Astrocyte of the hippocampus (primary cell): Measurements from ENCODE around the gene IHH.

Experiments used
- DNase-seq: peaks from one replicate; pipeline ENCODE4 v3.0.0; 2011; ENCODE audit warnings: low read depth, low spot score

Gene IHH

GRCh38 chr2:219060821-219061791, at the start of gene IHH:
TSS of gene IHH (minus strand) at chr2:219060921. CDS start at chr2:219060467, 454 bp downstream.
- DNase-seq, result peak; percentile 38

DNA sequence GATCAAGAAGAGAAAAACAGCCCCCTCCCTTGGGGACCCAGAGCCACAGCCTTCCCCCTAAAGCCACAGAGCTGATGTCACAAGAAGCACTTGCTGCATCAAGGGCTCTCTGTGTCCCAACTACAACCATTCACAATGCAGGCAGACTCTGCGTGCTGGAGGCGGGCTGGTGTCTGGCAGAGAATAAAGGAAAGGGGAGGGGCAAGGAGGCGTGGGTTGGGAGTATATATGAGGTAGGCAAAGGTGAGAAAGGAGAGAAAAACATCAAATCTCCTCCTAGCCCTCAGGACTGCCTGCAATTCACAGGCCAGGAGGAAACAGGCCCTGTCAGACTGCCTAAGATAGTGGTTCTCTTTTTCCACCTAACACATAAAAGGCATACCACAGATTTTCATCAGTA, 48.8 kb upstream of the IHH start:
- no peak for DNase-seq

- DNase-seq, result no peak
Observed at GRCh38 chr2:219107758-219108157, 47.0 kb upstream of the IHH start.

DNA sequence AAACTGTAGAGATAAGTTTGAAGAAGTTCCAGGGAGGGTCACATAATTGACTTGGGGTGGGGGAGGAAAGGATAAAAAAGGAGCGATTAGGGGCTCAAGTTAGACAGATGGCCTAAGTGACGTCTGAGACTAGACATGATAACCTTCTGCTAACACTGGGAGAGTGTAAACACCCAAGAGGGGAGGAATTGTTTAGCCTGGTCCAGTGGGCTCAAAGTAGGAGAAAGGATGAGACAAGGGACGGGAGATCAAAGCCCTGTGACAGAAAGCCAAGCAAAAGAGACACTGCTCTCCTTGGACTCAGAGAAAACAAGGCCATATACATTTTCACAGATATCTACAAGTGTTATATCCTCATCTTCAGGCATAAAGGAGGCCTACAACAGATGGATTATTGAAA, 45.5 kb upstream of the IHH start:
- no peak for DNase-seq

GRCh38 chr2:219104107-219105035, 43.6 kb upstream of the IHH start:
- peak; percentile 58 for DNase-seq

DNA sequence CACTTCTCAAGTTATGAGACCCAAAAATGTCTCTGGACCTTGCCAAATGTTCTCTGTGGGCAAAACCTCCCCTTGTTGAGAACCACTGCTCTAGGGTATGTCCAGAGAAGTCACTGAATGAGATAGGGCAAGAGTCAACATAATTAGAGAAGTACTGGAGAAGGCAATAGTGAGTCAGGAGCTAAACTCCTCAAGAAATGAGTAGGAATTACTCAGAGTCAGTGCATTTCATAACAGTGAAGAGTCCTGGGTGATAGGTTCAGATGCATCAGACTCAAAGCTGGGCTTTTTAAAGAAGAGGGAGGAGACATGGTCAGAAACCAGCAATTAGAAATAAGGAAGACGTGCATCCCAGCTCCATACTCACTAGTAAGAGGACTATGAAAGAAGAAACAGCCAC, 38.6 kb upstream of the IHH start:
- no peak for DNase-seq

GRCh38 chr2:219095406-219095935, 34.8 kb upstream of the IHH start:
- no peak for DNase-seq

GRCh38 chr2:219094171-219094570, 33.5 kb upstream of the IHH start:
- no peak for DNase-seq

DNA sequence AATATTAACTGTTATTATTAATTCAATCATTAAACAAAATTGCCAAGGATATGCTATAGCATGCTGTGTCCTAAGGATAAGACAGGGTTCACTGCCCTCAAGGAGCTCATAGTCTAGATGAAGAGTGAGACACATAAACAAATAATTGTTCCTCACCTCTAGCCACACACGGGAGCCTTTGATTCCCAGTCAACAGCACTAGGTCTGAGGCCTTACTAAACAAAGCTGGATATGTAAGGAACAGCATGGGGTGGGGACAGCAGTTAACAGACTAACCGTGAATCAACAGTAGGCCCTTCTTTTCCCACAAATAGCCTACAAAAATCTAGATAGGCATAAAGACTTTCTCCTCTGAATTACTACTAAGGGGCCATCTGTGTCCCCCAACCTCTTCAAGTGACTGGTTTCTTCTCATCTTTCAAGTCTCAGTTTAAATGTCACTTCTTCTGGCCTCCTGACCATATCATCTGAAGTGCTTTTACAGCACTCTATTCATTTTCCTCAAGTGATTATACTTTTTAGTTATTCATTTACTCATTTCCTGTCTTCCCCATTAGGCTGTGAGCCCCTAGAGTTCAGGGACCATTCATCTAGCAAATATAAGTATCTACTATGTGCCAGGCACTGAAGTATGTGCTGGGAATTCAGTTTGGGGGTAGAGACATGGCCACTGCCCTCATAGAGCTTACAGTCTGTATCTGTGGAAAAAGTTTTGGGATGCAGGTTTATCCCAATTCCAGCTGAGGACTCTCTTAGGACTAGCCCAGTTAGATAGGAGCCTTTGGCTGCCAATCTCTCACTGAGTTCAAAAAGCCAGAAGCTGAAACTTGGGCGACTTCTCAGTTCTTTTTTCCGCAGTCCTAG, 29.9 kb upstream of the IHH start:
- DNase-seq, result no peak

DNA sequence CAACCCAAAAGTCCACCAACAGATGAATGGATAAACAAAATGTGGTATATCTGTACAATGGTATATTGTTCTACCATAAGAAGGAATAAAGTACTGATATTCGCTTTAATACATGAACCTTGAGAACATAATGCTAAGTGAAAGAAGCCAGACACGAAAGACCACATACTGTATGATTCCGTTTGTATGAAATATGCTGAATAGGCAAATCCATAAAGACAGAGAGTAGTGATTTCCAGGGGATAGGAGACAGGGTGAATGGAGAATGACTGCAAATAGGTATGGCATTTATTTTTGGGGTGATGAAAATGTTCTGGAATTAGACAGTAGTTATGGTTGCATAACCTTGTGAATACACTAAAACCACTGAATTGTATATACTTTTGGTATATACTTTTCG, 28.6 kb upstream of the IHH start:
- no peak for DNase-seq

- no peak for DNase-seq
Observed at GRCh38 chr2:219087848-219088247, 27.1 kb upstream of the IHH start.

DNA sequence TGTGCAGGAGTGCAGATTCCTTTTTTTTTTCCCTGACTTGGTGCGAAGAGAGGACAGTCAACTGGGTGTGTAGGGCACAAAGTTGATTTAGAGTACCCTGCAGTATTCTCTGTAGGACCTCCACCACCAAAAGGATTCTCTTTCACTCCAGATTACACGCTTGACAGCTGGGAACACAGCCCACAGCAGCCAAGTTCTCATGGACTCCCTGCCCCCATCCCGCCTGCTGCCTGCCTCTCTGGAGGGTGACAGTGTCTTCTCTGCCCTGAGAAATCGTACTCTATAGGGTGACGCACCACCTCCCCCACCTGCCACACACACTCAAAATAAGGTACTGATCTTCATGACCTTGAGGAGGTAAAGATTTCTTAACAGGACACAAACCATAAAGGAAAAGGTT, 26.6 kb upstream of the IHH start:
- DNase-seq, result no peak

DNA sequence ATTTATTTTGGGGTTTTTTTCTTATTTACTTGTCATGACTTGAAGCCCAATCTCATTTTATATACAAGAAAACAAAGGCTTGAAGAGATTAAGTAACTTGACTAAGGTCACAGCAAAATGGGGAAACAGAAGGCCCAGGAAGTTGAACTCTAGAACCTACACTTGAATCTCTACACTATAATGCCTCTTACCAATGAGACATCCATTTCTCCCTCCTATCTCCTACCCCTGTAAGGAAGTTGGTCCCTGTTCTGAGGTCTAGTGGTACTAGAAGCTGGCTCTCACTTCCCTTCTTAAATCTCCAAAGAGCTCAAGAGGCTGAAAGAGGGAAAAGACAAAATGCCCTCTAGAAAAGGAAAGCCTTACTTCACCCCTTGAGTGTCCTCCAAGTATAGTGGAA, 25.5 kb upstream of the IHH start:
- no peak for DNase-seq

DNA sequence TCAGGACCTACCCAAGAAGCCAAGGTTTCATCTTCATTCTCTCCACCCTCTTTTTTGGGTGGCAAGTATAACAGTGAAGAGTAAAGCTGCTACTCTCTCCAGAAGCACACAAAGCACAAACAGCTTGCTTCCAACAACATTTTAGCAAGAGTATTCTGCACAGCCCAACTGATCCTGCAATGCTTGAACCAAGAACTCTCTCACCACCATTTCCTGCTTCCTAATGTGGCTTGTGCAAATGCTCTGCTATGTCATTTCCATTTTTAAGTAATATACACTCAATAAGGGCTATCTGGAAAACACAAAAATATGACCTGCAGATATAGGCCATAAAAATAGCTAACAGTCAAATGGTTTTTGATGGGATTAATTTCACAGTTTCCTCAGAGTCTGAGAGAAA, 24.1 kb upstream of the IHH start:
- DNase-seq, result no peak

GRCh38 chr2:219082332-219082958, 21.7 kb upstream of the IHH start:
- DNase-seq, result no peak

GRCh38 chr2:219081701-219082331, 21.1 kb upstream of the IHH start:
- DNase-seq, result no peak

DNA sequence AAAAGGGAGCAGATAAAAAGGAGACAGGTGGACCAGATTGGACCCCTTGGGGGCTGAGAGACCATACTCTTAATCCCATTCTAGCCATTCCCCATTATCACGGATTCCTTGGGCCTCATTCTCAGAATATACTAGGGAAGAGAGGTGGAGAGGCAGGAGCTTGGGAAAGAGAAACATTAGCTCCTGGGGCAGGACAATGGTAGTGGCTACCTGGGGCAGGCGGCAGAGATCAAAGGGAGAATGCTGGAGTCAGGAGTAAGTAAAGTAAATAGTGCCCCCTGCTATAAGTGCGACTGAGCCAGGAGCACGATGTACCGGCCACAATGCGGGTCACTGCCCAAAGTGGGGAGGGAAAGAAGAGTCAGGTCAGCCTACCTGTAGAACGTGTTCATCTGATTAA, 20.4 kb upstream of the IHH start:
- no peak for DNase-seq

GRCh38 chr2:219079417-219079816, 18.7 kb upstream of the IHH start:
- DNase-seq, result peak; percentile 79

GRCh38 chr2:219078951-219079350, 18.2 kb upstream of the IHH start:
- DNase-seq, result no peak

DNA sequence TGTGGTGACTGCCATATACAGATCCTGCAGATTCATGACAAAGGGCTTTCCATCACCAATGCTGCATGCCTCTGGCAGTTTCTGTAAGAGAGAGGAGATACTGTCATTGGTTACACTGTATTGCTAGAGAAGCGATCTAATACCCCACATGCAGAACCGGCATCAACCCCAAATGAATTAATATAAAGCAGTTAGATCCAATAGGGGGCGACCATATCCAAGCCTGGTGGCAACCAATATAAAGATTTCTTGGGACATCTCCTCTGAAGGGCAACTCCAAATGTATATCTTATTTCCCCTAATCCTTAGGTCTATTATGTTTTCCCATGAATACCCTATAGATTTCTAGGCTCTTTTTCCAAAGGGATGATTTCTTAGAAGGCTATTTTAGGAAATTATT, 17.4 kb upstream of the IHH start:
- DNase-seq, result no peak
